ENCODE data around the gene IARS2.

- TF ChIP-seq CTCF (IDR thresholded peaks at IDR 0.05) (no peak), POLR2AphosphoS5 (IDR thresholded peaks at IDR 0.05) (no peak)
These were observed 65.1 kb downstream of the IARS2 start for GRCh38 chr1:220159041-220159440.
